BE2C (cell line): ENCODE data around the gene ASGR1.
A peak's percentile ranks its signal among the peaks of the same experiment; 100 is the strongest.

Source experiments
- DNase-seq: peaks from one replicate; pipeline ENCODE4 v3.0.0-alpha.2; 2020
- H3K27me3 ChIP-seq: fragments of 250-450 bp; sonication (Bioruptor Pico); 2 replicates; pipeline ENCODE4 v1.5.1; 2020; ENCODE audit warnings: mild to moderate bottlenecking
- H3K36me3 ChIP-seq: fragments of 250-450 bp; sonication (Bioruptor Pico); 2 replicates; pipeline ENCODE4 v1.5.1; 2020; ENCODE audit warnings: mild to moderate bottlenecking
- H3K4me1 ChIP-seq: fragments of 250-450 bp; sonication (Bioruptor Pico); 2 replicates; pipeline ENCODE4 v1.5.1; 2020
- H3K4me3 ChIP-seq: 2 replicates; pipeline ENCODE4 v1.5.1; 2011; ENCODE audit warnings: low read depth, low read length
- H3K9me3 ChIP-seq: fragments of 250-450 bp; sonication (Bioruptor Pico); 2 replicates; pipeline ENCODE4 v1.5.1; 2020
- TF ChIP-seq, protein P1 (sequence below): IDR thresholded peaks from 2 replicates; pipeline ENCODE4 v1.5.1; 2012; ENCODE audit warnings: mild to moderate bottlenecking, low read depth, low read length

ASGR1 gene

GRCh38 chr17:7205561-7205960, 26.4 kb upstream of the ASGR1 start:
- no peaks in the 10 kb centered on the region for H3K27me3 ChIP-seq
- no peaks in the 10 kb centered on the region for H3K36me3 ChIP-seq
- H3K9me3 ChIP-seq = no peaks in the 10 kb centered on the region
- DNase-seq = no peak
- TF ChIP-seq, protein P1, sequence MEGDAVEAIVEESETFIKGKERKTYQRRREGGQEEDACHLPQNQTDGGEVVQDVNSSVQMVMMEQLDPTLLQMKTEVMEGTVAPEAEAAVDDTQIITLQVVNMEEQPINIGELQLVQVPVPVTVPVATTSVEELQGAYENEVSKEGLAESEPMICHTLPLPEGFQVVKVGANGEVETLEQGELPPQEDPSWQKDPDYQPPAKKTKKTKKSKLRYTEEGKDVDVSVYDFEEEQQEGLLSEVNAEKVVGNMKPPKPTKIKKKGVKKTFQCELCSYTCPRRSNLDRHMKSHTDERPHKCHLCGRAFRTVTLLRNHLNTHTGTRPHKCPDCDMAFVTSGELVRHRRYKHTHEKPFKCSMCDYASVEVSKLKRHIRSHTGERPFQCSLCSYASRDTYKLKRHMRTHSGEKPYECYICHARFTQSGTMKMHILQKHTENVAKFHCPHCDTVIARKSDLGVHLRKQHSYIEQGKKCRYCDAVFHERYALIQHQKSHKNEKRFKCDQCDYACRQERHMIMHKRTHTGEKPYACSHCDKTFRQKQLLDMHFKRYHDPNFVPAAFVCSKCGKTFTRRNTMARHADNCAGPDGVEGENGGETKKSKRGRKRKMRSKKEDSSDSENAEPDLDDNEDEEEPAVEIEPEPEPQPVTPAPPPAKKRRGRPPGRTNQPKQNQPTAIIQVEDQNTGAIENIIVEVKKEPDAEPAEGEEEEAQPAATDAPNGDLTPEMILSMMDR = no peak
- H3K4me3 ChIP-seq = no peak overlapping the region
- H3K4me1 ChIP-seq = peaks cover 5% of the 10 kb centered on the region; the same call in 1 of the 2 replicates

- Histone ChIP-seq H3K27me3 (no peaks in the 10 kb centered on the region), H3K4me1 (peaks cover 5% of the 10 kb centered on the region; the same call in 1 of the 2 replicates), H3K9me3 (no peaks in the 10 kb centered on the region), H3K36me3 (no peaks in the 10 kb centered on the region), H3K4me3 (peak overlapping the region; percentile 58)
- peak; percentile 94 for DNase-seq
- TF ChIP-seq, protein P1 = no peak
Measured at GRCh38 chr17:7204828-7205461, 25.8 kb upstream of the ASGR1 start.

DNA sequence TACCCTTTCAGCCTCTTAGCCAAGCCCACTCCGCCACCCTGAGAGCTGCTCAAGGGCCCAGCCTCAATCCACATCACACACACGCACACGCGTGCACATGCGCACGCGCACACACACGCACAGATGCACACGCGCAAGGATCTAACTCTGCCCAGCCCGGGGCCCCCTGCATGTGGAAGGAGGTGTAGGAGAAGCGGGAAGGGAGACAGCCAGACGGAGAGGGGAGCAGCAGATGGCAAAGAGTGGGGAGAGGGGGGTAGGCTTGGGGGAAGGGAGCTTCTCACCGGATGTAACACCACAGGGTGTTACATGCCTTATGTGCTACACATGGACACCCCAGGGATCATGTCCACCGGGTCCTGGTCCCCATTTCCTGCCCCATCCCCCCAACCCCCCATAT, 25.2 kb upstream of the ASGR1 start:
- peak overlapping the region; percentile 58 for H3K4me3 ChIP-seq
- DNase-seq = no peak
- H3K27me3 ChIP-seq = no peaks in the 10 kb centered on the region
- no peaks in the 10 kb centered on the region for H3K36me3 ChIP-seq
- H3K9me3 ChIP-seq = no peaks in the 10 kb centered on the region
- H3K4me1 ChIP-seq = peaks cover 5% of the 10 kb centered on the region; the same call in 1 of the 2 replicates
- TF ChIP-seq, protein P1 = no peak

GRCh38 chr17:7203391-7203790, 24.2 kb upstream of the ASGR1 start:
- no peaks in the 10 kb centered on the region for H3K9me3 ChIP-seq
- DNase-seq = no peak
- H3K36me3 ChIP-seq = no peaks in the 10 kb centered on the region
- TF ChIP-seq, protein P1 = no peak
- H3K27me3 ChIP-seq = no peaks in the 10 kb centered on the region
- H3K4me1 ChIP-seq = peaks cover 5% of the 10 kb centered on the region; the same call in 1 of the 2 replicates
- H3K4me3 ChIP-seq = no peak overlapping the region

DNA sequence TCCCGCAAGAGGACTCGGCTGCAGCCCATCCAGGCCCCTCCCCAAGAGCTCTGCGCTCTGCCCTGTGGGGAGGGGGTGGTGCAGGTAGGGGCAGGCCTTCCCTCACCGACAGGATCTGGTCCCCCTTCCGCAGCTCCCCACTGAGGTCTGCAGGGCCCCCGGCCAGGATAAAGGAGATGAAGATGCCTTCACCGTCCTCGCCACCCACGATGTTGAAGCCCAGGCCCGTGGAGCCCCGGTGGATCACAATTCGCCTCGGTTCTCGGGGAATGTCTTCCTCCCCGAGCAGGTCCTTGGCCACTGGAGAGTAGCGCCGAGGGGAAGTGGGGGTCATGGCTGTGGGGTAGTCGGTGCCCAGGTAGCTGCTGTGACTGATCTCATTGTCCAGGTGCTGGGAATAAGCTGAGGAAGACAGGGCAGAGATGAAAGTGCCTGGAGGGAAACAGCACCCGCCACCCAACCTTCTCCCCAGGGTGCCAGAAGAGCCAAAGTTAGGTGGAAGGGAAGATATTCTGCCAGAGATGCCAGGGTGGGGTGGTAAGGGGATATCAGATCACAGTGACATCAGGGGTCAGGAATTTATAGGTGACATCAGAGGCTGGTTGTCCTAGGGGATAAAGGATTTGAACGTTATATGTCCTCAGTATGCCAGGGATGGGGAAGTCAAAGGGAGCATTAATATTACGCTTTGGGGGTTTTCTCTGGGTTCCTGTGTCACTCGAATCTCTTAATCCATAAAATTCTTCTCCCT, 17.7 kb upstream of the ASGR1 start:
- H3K27me3 ChIP-seq = no peaks in the 10 kb centered on the region
- TF ChIP-seq, protein P1 = no peak
- H3K9me3 ChIP-seq = no peaks in the 10 kb centered on the region
- no peak overlapping the region for H3K4me3 ChIP-seq
- no peaks in the 10 kb centered on the region for H3K4me1 ChIP-seq
- no peaks in the 10 kb centered on the region for H3K36me3 ChIP-seq
- no peak for DNase-seq

DNA sequence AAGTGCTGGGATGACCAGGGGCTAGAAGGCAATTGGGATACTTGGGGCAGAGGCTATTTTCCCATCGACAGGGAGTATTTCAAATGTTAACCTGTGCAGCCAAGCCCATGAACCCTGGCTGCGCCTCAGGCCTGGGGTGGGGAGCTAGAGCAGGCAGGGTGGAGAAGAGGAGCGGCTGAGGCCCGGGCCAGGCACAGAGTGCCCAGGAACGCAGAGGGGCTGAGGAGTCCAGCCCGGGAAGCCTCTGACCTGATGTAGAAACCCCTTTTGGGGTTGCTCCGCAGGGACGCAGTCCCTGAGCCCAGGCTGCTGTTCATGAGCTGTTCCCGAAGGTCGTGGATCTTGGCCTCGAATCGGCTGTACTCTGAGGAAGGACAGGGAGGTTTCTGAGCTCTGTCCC, 16.8 kb upstream of the ASGR1 start:
- H3K4me1 ChIP-seq = no peaks in the 10 kb centered on the region
- DNase-seq = no peak
- no peaks in the 10 kb centered on the region for H3K9me3 ChIP-seq
- TF ChIP-seq, protein P1 = no peak
- no peaks in the 10 kb centered on the region for H3K27me3 ChIP-seq
- H3K36me3 ChIP-seq = no peaks in the 10 kb centered on the region
- no peak overlapping the region for H3K4me3 ChIP-seq
